MM.1S (cell line): ENCODE results near the gene CYTH3.
A peak's percentile ranks its signal among the peaks of the same experiment; 100 is the strongest.

Experiments
- DNase-seq: peaks from one replicate; pipeline ENCODE4 v3.0.0-alpha.2; 2015
- H2AFZ ChIP-seq: fragments of 300-600 bp; sonication (generic); 2 replicates; pipeline ENCODE4 v1.6.0; 2016; ENCODE audit warnings: antibody characterized with exemption, low read length
- H3F3A ChIP-seq: fragments of 300-600 bp; sonication (generic); 2 replicates; pipeline ENCODE4 v1.6.1; 2016; ENCODE audit warnings: mild to moderate bottlenecking, antibody characterized with exemption, low read length, moderate library complexity, mixed read lengths; ENCODE audit not compliant: insufficient read depth
- H3K27ac ChIP-seq: fragments of 300-600 bp; sonication (generic); 2 replicates; pipeline ENCODE4 v1.5.1; 2016; ENCODE audit warnings: mild to moderate bottlenecking, low read length
- H3K27me3 ChIP-seq: fragments of 300-600 bp; sonication (generic); replicated peaks from 2 replicates; pipeline ENCODE4 v1.6.0; 2016; ENCODE audit warnings: low read length; ENCODE audit not compliant: insufficient read depth
- H3K36me3 ChIP-seq: fragments of 300-600 bp; sonication (generic); replicated peaks from 2 replicates; pipeline ENCODE4 v1.6.1; 2016; ENCODE audit warnings: mild to moderate bottlenecking, low read length, mixed read lengths; ENCODE audit not compliant: insufficient read depth
- H3K4me1 ChIP-seq: fragments of 300-600 bp; sonication (generic); 2 replicates; pipeline ENCODE4 v1.6.1; 2016; ENCODE audit warnings: low read length, mixed read lengths
- H3K4me2 ChIP-seq: fragments of 300-600 bp; sonication (generic); 2 replicates; pipeline ENCODE4 v1.6.0; 2016; ENCODE audit warnings: low read depth, low read length
- H3K4me3 ChIP-seq: fragments of 300-600 bp; sonication (generic); 2 replicates; pipeline ENCODE4 v1.5.1; 2016; ENCODE audit warnings: low read length, mixed read lengths
- H3K79me2 ChIP-seq: fragments of 300-600 bp; sonication (generic); 2 replicates; pipeline ENCODE4 v1.6.1; 2016; ENCODE audit warnings: mixed run types, low read length, mixed read lengths
- H3K9ac ChIP-seq: fragments of 300-600 bp; sonication (generic); 2 replicates; pipeline ENCODE4 v1.6.1; 2016; ENCODE audit warnings: low read length, mixed read lengths
- H3K9me2 ChIP-seq: fragments of 300-600 bp; sonication (generic); replicated peaks from 2 replicates; pipeline ENCODE4 v1.6.1; 2016; ENCODE audit warnings: mild to moderate bottlenecking, low read length, mixed read lengths; ENCODE audit not compliant: insufficient read depth
- H3K9me3 ChIP-seq: fragments of 300-600 bp; sonication (generic); replicated peaks from 2 replicates; pipeline ENCODE4 v1.6.1; 2016; ENCODE audit warnings: mild to moderate bottlenecking, low read length, mixed read lengths; ENCODE audit not compliant: insufficient read depth
- H4K20me1 ChIP-seq: fragments of 300-600 bp; sonication (generic); 2 replicates; pipeline ENCODE4 v1.6.1; 2016; ENCODE audit warnings: mild to moderate bottlenecking, low read length, moderate library complexity, mixed read lengths; ENCODE audit not compliant: insufficient read depth
- EZH2 ChIP-seq: fragments of 300-600 bp; sonication (generic); optimal IDR thresholded peaks from 2 replicates; pipeline ENCODE3; 2017; ENCODE audit warnings: low read depth, mild to moderate bottlenecking, antibody characterized with exemption, low read length, mixed read lengths
- EZH2phosphoT487 ChIP-seq: fragments of 300-600 bp; sonication (generic); IDR thresholded peaks from 2 replicates; pipeline ENCODE4 v1.6.1; 2018; ENCODE audit warnings: antibody characterized with exemption, low read length
- TF ChIP-seq, protein P1 (sequence below): fragments of 300-600 bp; sonication (generic); IDR thresholded peaks from 2 replicates; pipeline ENCODE4 v1.5.1; 2016; ENCODE audit warnings: antibody characterized with exemption, low read length, mixed read lengths

CYTH3 gene

DNA sequence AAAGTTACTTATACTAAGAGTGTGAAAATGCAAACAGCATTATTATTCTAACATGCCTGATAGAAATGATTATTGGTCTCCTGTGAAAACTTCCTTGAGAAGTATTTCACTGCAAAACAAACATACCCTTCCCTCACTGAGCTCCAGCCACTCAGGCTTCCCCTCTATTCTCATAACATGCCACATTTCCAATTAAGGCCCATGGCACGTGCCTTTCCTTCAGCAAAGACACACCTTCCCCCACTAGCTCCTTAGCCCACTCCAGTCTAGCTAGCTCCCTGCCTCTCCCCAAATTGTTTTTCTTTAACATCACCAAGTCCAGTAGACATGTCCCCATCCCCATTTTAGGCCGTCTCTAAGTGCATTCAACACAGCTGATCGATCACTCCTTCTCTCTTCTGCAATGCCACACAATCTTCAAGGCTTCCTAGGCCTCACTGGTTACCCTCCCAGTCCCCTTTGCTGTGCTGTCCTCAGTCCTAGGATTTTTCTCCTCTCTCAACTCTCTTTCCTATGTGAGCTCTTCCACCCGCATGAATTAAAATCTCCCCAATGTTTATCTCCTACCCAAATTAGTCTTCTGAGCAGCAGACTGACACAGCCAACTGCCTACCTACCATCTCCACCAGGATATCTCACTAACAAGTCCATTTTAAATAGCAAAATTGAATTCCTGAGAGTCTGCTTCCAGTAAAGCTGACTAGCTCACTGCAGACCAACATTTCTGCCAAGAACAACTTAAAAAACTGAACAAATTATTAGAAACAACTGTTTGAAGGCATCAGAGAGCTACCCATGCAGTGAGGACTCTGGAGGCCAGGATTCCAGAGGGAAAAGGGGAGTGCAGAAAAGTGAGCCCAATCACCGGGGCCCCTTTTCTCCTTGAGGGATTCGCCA, 11.9 kb downstream of the CYTH3 start:
- Histone ChIP-seq H3K4me1 (peaks cover 25% of the 10 kb centered on the region), H3K9ac (no peak overlapping the region), H3K36me3 (no peaks in the 10 kb centered on the region), H2AFZ (no peak overlapping the region), H3K4me3 (no peak overlapping the region), H3F3A (peaks cover 7% of the 10 kb centered on the region; the same call in 1 of the 2 replicates), H4K20me1 (peaks cover 5% of the 10 kb centered on the region; the same call in 1 of the 2 replicates), H3K4me2 (no peak overlapping the region), H3K27me3 (no peaks in the 10 kb centered on the region), H3K79me2 (peaks cover 76% of the 10 kb centered on the region), H3K27ac (no peak overlapping the region), H3K9me3 (no peaks in the 10 kb centered on the region), H3K9me2 (no peaks in the 10 kb centered on the region)
- DNase-seq: no peak
- TF ChIP-seq EZH2 (no peak), EZH2phosphoT487 (no peak)
- TF ChIP-seq, protein P1, sequence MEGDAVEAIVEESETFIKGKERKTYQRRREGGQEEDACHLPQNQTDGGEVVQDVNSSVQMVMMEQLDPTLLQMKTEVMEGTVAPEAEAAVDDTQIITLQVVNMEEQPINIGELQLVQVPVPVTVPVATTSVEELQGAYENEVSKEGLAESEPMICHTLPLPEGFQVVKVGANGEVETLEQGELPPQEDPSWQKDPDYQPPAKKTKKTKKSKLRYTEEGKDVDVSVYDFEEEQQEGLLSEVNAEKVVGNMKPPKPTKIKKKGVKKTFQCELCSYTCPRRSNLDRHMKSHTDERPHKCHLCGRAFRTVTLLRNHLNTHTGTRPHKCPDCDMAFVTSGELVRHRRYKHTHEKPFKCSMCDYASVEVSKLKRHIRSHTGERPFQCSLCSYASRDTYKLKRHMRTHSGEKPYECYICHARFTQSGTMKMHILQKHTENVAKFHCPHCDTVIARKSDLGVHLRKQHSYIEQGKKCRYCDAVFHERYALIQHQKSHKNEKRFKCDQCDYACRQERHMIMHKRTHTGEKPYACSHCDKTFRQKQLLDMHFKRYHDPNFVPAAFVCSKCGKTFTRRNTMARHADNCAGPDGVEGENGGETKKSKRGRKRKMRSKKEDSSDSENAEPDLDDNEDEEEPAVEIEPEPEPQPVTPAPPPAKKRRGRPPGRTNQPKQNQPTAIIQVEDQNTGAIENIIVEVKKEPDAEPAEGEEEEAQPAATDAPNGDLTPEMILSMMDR: no peak

- peaks cover 78% of the 10 kb centered on the region for H3K79me2 ChIP-seq
- peaks cover 5% of the 10 kb centered on the region; the same call in 1 of the 2 replicates for H4K20me1 ChIP-seq
- no peaks in the 10 kb centered on the region for H3K27me3 ChIP-seq
- peaks cover 7% of the 10 kb centered on the region; the same call in 1 of the 2 replicates for H3F3A ChIP-seq
- peak overlapping the region; percentile 17; the same call in 1 of the 2 replicates for H3K4me2 ChIP-seq
- no peak overlapping the region for H2AFZ ChIP-seq
- DNase-seq: no peak
- H3K27ac ChIP-seq: no peak overlapping the region
- H3K4me3 ChIP-seq: no peak overlapping the region
- no peaks in the 10 kb centered on the region for H3K36me3 ChIP-seq
- no peak overlapping the region for H3K9ac ChIP-seq
- no peaks in the 10 kb centered on the region for H3K9me2 ChIP-seq
- H3K9me3 ChIP-seq: no peaks in the 10 kb centered on the region
- TF ChIP-seq EZH2 (no peak), EZH2phosphoT487 (no peak)
- TF ChIP-seq, protein P1: no peak
- H3K4me1 ChIP-seq: peaks cover 25% of the 10 kb centered on the region
Measured at GRCh38 chr7:6259257-6259656, 13.2 kb downstream of the CYTH3 start.

DNA sequence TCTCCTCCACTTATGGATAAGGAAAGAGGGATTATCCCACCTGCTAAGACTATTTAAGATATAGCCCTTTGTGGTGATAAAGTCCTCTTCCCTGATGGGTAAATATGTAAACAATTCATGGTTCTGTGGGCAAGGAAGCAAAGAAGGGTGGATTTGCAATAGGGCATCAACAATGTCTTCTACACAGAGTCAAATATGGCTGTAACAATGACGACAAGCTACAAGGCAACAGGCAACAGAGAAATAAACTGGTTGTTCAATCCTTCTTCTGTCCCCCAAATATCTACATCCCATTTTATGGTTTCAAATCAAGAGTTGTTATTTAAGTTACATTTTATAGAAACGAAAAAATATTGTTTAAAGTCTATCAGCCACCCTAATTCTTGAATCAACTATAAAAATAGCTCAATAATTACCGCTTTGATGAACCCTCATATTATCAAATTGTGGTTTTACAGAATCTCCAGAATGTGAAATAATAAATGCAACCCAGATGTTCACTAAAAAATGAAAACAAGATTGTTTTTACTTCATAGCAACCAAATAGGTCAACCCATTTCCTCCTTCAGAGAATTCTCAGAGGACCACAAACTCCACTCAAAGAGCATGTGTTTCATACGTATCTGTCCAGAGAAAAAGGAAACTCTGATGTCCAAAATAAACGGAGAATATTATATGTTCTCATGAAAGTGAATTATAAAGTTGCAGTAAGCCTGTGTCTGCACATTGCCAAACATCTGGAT, 13.8 kb downstream of the CYTH3 start:
- no peak for TF ChIP-seq EZH2phosphoT487
- no peak for TF ChIP-seq EZH2
- TF ChIP-seq, protein P1: no peak
- H3K9me2 ChIP-seq: no peaks in the 10 kb centered on the region
- H3K4me1 ChIP-seq: peaks cover 25% of the 10 kb centered on the region
- H3K79me2 ChIP-seq: peaks cover 75% of the 10 kb centered on the region
- H2AFZ ChIP-seq: no peak overlapping the region
- H3K9ac ChIP-seq: no peak overlapping the region
- no peak overlapping the region for H3K27ac ChIP-seq
- peaks cover 7% of the 10 kb centered on the region; the same call in 1 of the 2 replicates for H3F3A ChIP-seq
- H3K4me2 ChIP-seq: peak overlapping the region; percentile 17; the same call in 1 of the 2 replicates
- H3K4me3 ChIP-seq: no peak overlapping the region
- H3K9me3 ChIP-seq: no peaks in the 10 kb centered on the region
- H3K36me3 ChIP-seq: no peaks in the 10 kb centered on the region
- H4K20me1 ChIP-seq: peaks cover 5% of the 10 kb centered on the region; the same call in 1 of the 2 replicates
- peak; percentile 40 for DNase-seq
- no peaks in the 10 kb centered on the region for H3K27me3 ChIP-seq
